Glutamatergic neuron (in vitro differentiated cells): ENCODE measurements around the gene LAX1. TPM values are rescaled to one million over a fixed set of nuclear protein-coding genes. Genes with fewer than 3 reads are reported as not detected.

ENCODE experiments used
- DNase-seq: peaks from one replicate; pipeline ENCODE4 v3.0.0; 2022
- H3K27ac Mint-ChIP-seq: one replicate; pipeline ENCODE4 v1.8.0; 2020; ENCODE audit warnings: mild to moderate bottlenecking, mixed read lengths, inconsistent platforms; ENCODE audit not compliant: unreplicated experiment
- H3K27me3 Mint-ChIP-seq: one replicate; pipeline ENCODE4 v1.8.0; 2020; ENCODE audit warnings: mild to moderate bottlenecking, moderate library complexity, mixed read lengths, inconsistent platforms; ENCODE audit not compliant: unreplicated experiment
- H3K36me3 Mint-ChIP-seq: one replicate; pipeline ENCODE4 v1.8.0; 2020; ENCODE audit warnings: mild to moderate bottlenecking, mixed read lengths, inconsistent platforms; ENCODE audit not compliant: unreplicated experiment
- H3K4me1 Mint-ChIP-seq: one replicate; pipeline ENCODE4 v1.8.0; 2020; ENCODE audit warnings: mild to moderate bottlenecking, low read depth, mixed read lengths, inconsistent platforms; ENCODE audit not compliant: unreplicated experiment
- H3K4me3 Mint-ChIP-seq: one replicate; pipeline ENCODE4 v1.8.0; 2020; ENCODE audit warnings: mild to moderate bottlenecking, mixed read lengths, inconsistent platforms; ENCODE audit not compliant: unreplicated experiment
- H3K9me3 Mint-ChIP-seq: one replicate; pipeline ENCODE4 v1.8.0; 2020; ENCODE audit warnings: mild to moderate bottlenecking, moderate library complexity, mixed read lengths, inconsistent platforms; ENCODE audit not compliant: unreplicated experiment
- total RNA-seq: library from RNA; stranded (reverse); fragmentation: NEBNext Ultra II Directional; extraction: Animal tissue kit (Norgen Biotek cat#: 25700); gene quantifications from one replicate; pipeline ENCODE4 v1.2.1, GENCODE V29; 2021; ENCODE audit not compliant: unreplicated experiment
- TF ChIP-seq, protein P1 (sequence below): fragments of 200-600 bp; sonication (generic); IDR thresholded peaks from one replicate; pipeline ENCODE4 v1.5.0; 2021; ENCODE audit not compliant: partially characterized antibody, unreplicated experiment

Gene LAX1
- total RNA-seq, 1 donor from 2014 or later = not detected

DNA sequence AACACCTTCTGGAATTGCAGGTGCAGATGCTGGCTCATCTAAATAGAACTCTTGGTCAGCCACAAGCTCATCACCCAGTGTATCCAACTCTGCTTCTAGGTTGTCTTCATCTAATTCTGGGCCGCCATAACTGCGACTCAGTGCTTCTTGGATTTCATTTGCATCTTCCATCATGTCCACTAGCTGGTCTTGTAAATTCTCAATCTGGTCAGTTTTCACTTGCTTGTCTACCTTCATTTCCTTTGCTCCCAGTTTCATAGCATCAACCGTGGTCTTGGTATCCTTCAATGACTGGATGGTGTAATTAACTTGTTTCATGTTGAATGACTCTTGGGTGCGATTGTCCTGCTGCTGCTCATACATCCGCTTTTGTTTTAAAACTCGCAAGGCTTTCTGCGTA is 40.7 kb downstream of the LAX1 start:
- Mint-ChIP-seq H3K9me3 (no peaks in the 10 kb centered on the region), H3K4me3 (no peak overlapping the region), H3K4me1 (no peaks in the 10 kb centered on the region), H3K27ac (no peak overlapping the region), H3K36me3 (peaks cover 5% of the 10 kb centered on the region), H3K27me3 (peaks cover 2% of the 10 kb centered on the region)
- TF ChIP-seq, protein P1, sequence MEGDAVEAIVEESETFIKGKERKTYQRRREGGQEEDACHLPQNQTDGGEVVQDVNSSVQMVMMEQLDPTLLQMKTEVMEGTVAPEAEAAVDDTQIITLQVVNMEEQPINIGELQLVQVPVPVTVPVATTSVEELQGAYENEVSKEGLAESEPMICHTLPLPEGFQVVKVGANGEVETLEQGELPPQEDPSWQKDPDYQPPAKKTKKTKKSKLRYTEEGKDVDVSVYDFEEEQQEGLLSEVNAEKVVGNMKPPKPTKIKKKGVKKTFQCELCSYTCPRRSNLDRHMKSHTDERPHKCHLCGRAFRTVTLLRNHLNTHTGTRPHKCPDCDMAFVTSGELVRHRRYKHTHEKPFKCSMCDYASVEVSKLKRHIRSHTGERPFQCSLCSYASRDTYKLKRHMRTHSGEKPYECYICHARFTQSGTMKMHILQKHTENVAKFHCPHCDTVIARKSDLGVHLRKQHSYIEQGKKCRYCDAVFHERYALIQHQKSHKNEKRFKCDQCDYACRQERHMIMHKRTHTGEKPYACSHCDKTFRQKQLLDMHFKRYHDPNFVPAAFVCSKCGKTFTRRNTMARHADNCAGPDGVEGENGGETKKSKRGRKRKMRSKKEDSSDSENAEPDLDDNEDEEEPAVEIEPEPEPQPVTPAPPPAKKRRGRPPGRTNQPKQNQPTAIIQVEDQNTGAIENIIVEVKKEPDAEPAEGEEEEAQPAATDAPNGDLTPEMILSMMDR = no peak
- DNase-seq = no peak

DNA sequence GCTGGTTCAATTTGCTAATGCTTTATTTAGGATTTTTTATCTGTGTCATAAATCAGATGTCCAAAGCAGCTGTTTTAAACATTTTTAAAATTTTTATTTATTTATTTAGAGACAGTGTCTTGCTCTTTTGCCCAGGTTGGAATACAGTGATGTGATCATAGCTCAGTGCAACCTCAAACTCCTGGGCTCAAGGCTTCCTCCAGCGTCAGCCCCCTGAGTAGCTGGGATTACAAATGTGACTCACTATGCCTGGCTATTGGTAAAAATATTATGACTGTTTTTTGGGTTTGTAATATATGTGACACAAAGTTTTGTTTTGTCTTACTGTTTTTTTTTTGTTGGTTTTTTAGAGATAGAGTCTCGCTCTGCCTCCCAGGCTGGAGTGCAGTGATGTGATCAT is 42.2 kb downstream of the LAX1 start:
- TF ChIP-seq, protein P1 = no peak
- Mint-ChIP-seq H3K4me3 (no peak overlapping the region), H3K36me3 (peaks cover 5% of the 10 kb centered on the region), H3K27me3 (peaks cover 2% of the 10 kb centered on the region), H3K9me3 (no peaks in the 10 kb centered on the region), H3K27ac (no peak overlapping the region), H3K4me1 (no peaks in the 10 kb centered on the region)
- no peak for DNase-seq

DNA sequence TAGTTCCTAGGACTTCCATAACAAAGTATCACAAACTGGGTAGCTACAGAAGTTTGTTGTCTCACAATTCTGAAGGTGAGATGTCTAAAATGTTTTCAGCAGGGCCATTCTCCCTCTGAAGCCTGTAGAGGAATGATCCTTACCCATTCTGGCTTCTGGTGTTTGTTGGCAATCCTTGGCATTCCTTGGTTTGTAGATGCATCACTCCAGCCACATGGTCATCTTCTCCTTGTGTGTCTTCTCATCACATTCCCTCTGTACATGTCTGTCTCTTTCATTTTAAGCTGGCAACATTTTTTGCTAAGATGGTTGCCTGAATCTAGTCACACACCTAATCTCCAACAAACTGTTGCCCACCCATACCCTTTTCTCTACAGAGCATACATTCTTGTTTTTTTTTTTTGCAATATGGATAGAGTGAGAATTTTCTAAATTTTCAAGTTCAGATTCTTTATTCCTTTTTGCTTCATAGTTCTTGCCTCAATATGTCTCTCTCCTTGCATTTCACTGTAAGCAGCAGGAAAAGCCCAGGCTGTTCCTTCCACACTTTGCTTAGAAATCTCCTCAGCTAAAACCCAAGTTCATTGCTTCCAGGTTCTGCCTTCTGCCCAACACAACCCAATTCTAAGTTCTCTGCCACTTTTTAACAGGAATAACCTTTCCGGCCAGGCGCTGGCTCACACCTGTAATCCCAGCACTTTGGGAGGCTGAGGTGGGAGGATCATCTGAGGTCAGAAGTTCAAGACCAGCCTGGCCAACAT is 48.8 kb downstream of the LAX1 start:
- no peaks in the 10 kb centered on the region for H3K27me3 Mint-ChIP-seq
- no peak overlapping the region for H3K4me3 Mint-ChIP-seq
- peaks cover 5% of the 10 kb centered on the region for H3K36me3 Mint-ChIP-seq
- H3K4me1 Mint-ChIP-seq = no peaks in the 10 kb centered on the region
- DNase-seq = no peak
- TF ChIP-seq, protein P1 = no peak
- H3K9me3 Mint-ChIP-seq = no peaks in the 10 kb centered on the region
- no peak overlapping the region for H3K27ac Mint-ChIP-seq

DNA sequence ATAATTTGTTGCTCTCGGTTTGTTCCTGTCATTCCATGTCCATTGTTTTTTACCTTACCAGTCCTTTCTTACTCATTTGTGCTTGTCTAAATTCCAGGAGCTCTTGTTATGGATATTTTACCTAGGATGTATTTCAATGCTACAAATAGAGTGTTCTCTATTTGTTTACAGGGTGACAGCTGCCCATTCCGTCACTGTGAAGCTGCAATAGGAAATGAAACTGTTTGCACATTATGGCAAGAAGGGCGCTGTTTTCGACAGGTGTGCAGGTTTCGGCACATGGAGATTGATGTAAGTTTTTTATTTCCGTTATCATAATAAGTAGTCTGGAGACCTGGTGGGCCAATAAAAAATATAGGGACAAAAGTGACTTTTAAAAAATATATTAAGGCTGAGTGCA is 53.4 kb downstream of the LAX1 start:
- H3K36me3 Mint-ChIP-seq = peaks cover 17% of the 10 kb centered on the region
- peaks cover 11% of the 10 kb centered on the region for H3K4me1 Mint-ChIP-seq
- H3K9me3 Mint-ChIP-seq = no peaks in the 10 kb centered on the region
- H3K27me3 Mint-ChIP-seq = peaks cover 2% of the 10 kb centered on the region
- TF ChIP-seq, protein P1 = no peak
- H3K4me3 Mint-ChIP-seq = no peak overlapping the region
- no peak overlapping the region for H3K27ac Mint-ChIP-seq
- no peak for DNase-seq

DNA sequence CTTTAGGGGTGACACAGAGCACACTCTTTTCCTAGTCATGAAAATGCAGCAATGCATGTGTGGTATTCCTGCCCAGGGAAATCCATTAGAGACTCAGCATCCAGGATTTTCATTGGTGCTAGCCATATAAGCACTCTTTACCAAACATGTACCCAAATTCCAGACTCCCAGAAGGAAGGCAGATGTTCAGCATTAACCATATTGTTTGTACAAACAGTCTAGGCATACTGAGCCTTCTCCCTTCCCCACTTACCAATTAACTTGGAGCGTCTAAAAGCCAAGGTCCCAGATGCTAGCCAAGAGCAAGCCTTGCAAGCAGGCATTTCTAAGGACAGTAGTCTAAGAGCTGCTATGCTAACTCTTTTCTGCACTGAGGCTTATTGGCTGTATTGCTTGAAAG is 58.3 kb downstream of the LAX1 start:
- H3K36me3 Mint-ChIP-seq = peaks cover 12% of the 10 kb centered on the region

More for the DNA sequence above, 58.3 kb downstream of the LAX1 start:
- Mint-ChIP-seq H3K4me3 (no peak overlapping the region), H3K27me3 (peaks cover 2% of the 10 kb centered on the region), H3K27ac (no peak overlapping the region), H3K4me1 (peaks cover 13% of the 10 kb centered on the region), H3K9me3 (peaks cover 1% of the 10 kb centered on the region)
- no peak for DNase-seq
- TF ChIP-seq, protein P1 = no peak
